GM10847 (cell line): ENCODE data around the gene SVBP.

Experiments
- POLR2A ChIP-seq: IDR thresholded peaks from 2 replicates; pipeline ENCODE4 v1.6.1; 2011; ENCODE audit not compliant: insufficient read length; ENCODE audit errors: extremely low read depth

The SVBP gene

GRCh38 chr1:42845866-42846256 lies 28.7 kb upstream of the SVBP start:
- TF ChIP-seq POLR2A = no peak

GRCh38 chr1:42845193-42845592 lies 28.0 kb upstream of the SVBP start:
- no peak for TF ChIP-seq POLR2A

GRCh38 chr1:42844592-42845140 lies 27.5 kb upstream of the SVBP start:
- no peak for TF ChIP-seq POLR2A

GRCh38 chr1:42841440-42842147 lies 24.4 kb upstream of the SVBP start:
- no peak for TF ChIP-seq POLR2A

GRCh38 chr1:42841010-42841409 lies 23.8 kb upstream of the SVBP start:
- TF ChIP-seq POLR2A = no peak

GRCh38 chr1:42838482-42839190 lies 21.4 kb upstream of the SVBP start:
- no peak for TF ChIP-seq POLR2A

- no peak for TF ChIP-seq POLR2A
These were observed 20.5 kb upstream of the SVBP start for GRCh38 chr1:42837709-42838108.

GRCh38 chr1:42835422-42835821 lies 18.2 kb upstream of the SVBP start:
- no peak for TF ChIP-seq POLR2A

- no peak for TF ChIP-seq POLR2A
These were observed 17.6 kb upstream of the SVBP start for GRCh38 chr1:42834803-42835202.

- no peak for TF ChIP-seq POLR2A
These were observed 16.8 kb upstream of the SVBP start for GRCh38 chr1:42833981-42834380.

GRCh38 chr1:42832641-42833240 lies 15.5 kb upstream of the SVBP start:
- no peak for TF ChIP-seq POLR2A

GRCh38 chr1:42831273-42831672 lies 14.1 kb upstream of the SVBP start:
- TF ChIP-seq POLR2A = no peak

- TF ChIP-seq POLR2A = no peak
These were observed 13.4 kb upstream of the SVBP start for GRCh38 chr1:42830631-42831030.

- no peak for TF ChIP-seq POLR2A
These were observed 8.0 kb upstream of the SVBP start for GRCh38 chr1:42825036-42825851.

GRCh38 chr1:42824481-42825035 lies 7.4 kb upstream of the SVBP start:
- TF ChIP-seq POLR2A = no peak
